Testis (tissue), 3 donors: ENCODE data around the gene SLC4A1AP. TPM values are rescaled to one million over a fixed set of nuclear protein-coding genes. Genes with fewer than 3 reads are reported as not detected.

ENCODE experiments used
- DNase-seq: peaks from one replicate; pipeline ENCODE4 v3.0.0-alpha.2; 2019
- H3K27ac ChIP-seq, 2 donors: fragments of 200-600 bp; sonication (generic); one replicate each; pipeline ENCODE4 v1.5.1; 2019
- H3K27me3 ChIP-seq: fragments of 200-600 bp; sonication (generic); one replicate; pipeline ENCODE4 v1.5.1; 2019
- H3K36me3 ChIP-seq: fragments of 200-600 bp; sonication (generic); one replicate; pipeline ENCODE4 v1.5.1; 2017; ENCODE audit warnings: low read depth; ENCODE audit errors: missing control alignments
- H3K4me1 ChIP-seq: fragments of 200-600 bp; sonication (generic); one replicate; pipeline ENCODE4 v1.5.1; 2019
- H3K4me3 ChIP-seq, 2 donors: fragments of 200-600 bp; sonication (generic); one replicate each; pipeline ENCODE4 v1.5.1; 2017 to 2019
- H3K9me3 ChIP-seq: fragments of 200-600 bp; sonication (generic); one replicate; pipeline ENCODE4 v1.5.1; 2017
- POLR2A ChIP-seq: fragments of 450-650 bp; IDR thresholded peaks from one replicate; pipeline ENCODE4 v1.6.1; 2017; ENCODE audit warnings: antibody characterized with exemption, mild to moderate bottlenecking, moderate library complexity
- WGBS, 2 donors: methylation state at CpG; one replicate each; pipeline ENCODE4 v1.1.5; 2018; 5-methylcytosine and 5-hydroxymethylcytosine counted together
- intact Hi-C: fragments of 100-400 bp; cut with DNase I; formaldehyde crosslinking; loops from one replicate; pipeline ENCODE4 v1.15.1; 2023; ENCODE audit warnings: low total_unique reads
- polyA plus RNA-seq: library from polyadenylated mRNA; stranded (reverse); fragments of 350-450 nt; fragmentation: Illumina TruSeq; extraction: RNeasy Lipid Tissue Mini Kit (QIAGEN cat#74804); gene quantifications from one replicate; pipeline ENCODE4 v1.2.3, GENCODE V29; 2014; ENCODE audit warnings: low read depth, low replicate concordance; ENCODE audit not compliant: insufficient read depth
- total RNA-seq, 2 donors: library from RNA; depleted of rRNA; stranded (reverse); fragments of >200 nt; gene quantifications; one replicate each; pipeline ENCODE4 v1.2.3, GENCODE V29; 2016
- TF ChIP-seq, protein P1 (sequence below), 3 experiments: fragments of 450-650 bp in 2 of 3; fragments of 200-600 bp in 1 of 3; sonication (generic) in 1 of 3; IDR thresholded peaks; one replicate each; pipeline ENCODE4 v1.5.1; 2016 to 2019; ENCODE audit warnings: antibody characterized with exemption in 3 of 3, mild to moderate bottlenecking in 2 of 3, moderate library complexity in 1 of 3

The SLC4A1AP gene
- total and polyA plus RNA-seq, 3 donors from 2014 or later: 55.3 to 60.5 (median 56.5) TPM

DNA sequence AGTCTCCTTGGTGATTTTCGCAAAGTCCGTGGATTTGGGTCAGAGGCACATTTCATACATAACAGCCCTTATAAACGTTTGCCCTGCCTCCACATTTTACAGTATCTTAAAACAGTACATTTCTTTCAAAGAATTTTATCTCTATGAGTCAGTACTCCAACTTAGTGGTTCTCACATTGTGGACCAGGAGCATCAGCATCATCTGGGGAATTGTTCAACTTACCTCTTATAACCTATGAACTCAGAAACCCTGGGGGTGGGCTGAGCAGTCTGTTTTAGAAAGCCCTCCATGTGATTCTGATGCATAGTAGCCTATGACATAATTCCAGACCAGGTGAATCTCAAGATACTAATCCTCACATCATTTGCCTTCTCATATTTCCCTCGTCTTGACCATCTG lies 12.6 kb upstream of the SLC4A1AP start:
- WGBS, 2 donors: 83 to 86% methylated on average over 4 of the region's 4 CpGs

DNA sequence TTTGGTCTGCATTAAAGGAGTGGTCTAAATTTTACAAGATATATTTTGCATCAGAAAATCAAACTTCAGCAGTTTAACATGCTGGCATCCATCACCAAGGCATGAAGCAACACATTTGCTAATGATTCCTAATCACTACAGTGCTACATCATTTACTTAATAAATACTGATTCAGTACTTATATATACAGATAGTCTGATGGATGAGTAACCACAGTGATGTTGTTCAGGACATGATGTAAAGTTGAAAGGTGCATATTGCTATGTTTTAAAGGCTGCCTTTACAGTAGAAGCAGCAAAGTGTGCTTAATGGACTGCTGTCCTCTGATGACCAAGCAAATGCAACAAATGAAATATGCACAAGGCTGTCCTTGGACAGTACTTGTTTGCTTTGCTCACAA lies 11.3 kb upstream of the SLC4A1AP start:
- intact Hi-C loops: no loop called here
- no peak for DNase-seq
- H3K27me3 ChIP-seq: no peaks in the 10 kb centered on the region
- no peaks in the 10 kb centered on the region for H3K36me3 ChIP-seq
- H3K4me3 ChIP-seq: no peak overlapping the region
- H3K9me3 ChIP-seq: no peaks in the 10 kb centered on the region
- TF ChIP-seq, protein P1, sequence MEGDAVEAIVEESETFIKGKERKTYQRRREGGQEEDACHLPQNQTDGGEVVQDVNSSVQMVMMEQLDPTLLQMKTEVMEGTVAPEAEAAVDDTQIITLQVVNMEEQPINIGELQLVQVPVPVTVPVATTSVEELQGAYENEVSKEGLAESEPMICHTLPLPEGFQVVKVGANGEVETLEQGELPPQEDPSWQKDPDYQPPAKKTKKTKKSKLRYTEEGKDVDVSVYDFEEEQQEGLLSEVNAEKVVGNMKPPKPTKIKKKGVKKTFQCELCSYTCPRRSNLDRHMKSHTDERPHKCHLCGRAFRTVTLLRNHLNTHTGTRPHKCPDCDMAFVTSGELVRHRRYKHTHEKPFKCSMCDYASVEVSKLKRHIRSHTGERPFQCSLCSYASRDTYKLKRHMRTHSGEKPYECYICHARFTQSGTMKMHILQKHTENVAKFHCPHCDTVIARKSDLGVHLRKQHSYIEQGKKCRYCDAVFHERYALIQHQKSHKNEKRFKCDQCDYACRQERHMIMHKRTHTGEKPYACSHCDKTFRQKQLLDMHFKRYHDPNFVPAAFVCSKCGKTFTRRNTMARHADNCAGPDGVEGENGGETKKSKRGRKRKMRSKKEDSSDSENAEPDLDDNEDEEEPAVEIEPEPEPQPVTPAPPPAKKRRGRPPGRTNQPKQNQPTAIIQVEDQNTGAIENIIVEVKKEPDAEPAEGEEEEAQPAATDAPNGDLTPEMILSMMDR (IDR thresholded peaks at IDR 0.05): no peak
- TF ChIP-seq POLR2A: no peak
- H3K27ac ChIP-seq: no peak overlapping the region
- H3K4me1 ChIP-seq: no peaks in the 10 kb centered on the region

More for the DNA sequence above, 12.6 kb upstream of the SLC4A1AP start:
- Histone ChIP-seq H3K36me3 (no peaks in the 10 kb centered on the region), H3K27me3 (no peaks in the 10 kb centered on the region), H3K9me3 (no peaks in the 10 kb centered on the region), H3K27ac (no peak overlapping the region), H3K4me3 (no peak overlapping the region), H3K4me1 (no peaks in the 10 kb centered on the region)
- no peak for DNase-seq
- intact Hi-C loops: no loop called here
- no peak for TF ChIP-seq POLR2A
- TF ChIP-seq, protein P1 (IDR thresholded peaks at IDR 0.05): no peak

DNA sequence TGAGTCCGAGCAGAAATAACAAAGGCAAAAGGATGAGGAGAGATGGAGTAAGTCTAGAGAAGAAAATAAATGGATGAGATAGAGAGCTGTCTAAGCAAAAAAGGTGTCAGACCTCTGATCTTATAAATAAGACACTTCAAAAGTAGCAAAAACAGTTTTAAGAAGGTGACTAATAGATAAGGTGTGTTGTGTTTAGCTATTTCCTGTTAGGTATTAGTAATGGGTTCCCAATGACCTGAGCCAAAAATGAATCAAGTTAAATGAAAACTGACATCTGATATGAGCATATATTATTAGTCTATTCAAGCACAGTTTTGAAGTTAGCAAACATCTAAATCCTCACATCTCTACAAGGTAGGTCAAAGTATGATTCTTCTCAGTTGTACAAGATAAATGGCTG lies 10.9 kb upstream of the SLC4A1AP start:
- no peaks in the 10 kb centered on the region for H3K36me3 ChIP-seq
- TF ChIP-seq, protein P1 (IDR thresholded peaks at IDR 0.05): no peak
- no peak for TF ChIP-seq POLR2A
- WGBS, 2 donors: 82 to 88% methylated on average over 1 of the region's 1 CpG

GRCh38 chr2:27653397-27653796 lies 10.3 kb upstream of the SLC4A1AP start:
- TF ChIP-seq POLR2A: no peak
- TF ChIP-seq, protein P1 (IDR thresholded peaks at IDR 0.05): no peak
- H3K27ac ChIP-seq: no peak overlapping the region
- no peaks in the 10 kb centered on the region for H3K36me3 ChIP-seq
- intact Hi-C loops: no loop called here
- no peak for DNase-seq
- no peak overlapping the region for H3K4me3 ChIP-seq
- no peaks in the 10 kb centered on the region for H3K4me1 ChIP-seq
- no peaks in the 10 kb centered on the region for H3K27me3 ChIP-seq
- 88 to 92% methylated on average over 2 of the region's 2 CpGs for WGBS, 2 donors
- H3K9me3 ChIP-seq: no peaks in the 10 kb centered on the region

More for the DNA sequence above, 10.9 kb upstream of the SLC4A1AP start:
- H3K27me3 ChIP-seq: no peaks in the 10 kb centered on the region
- no peaks in the 10 kb centered on the region for H3K9me3 ChIP-seq
- no peaks in the 10 kb centered on the region for H3K4me1 ChIP-seq
- H3K27ac ChIP-seq: no peak overlapping the region
- no peak overlapping the region for H3K4me3 ChIP-seq
- no peak for DNase-seq
- intact Hi-C loops: no loop called here

- no peak overlapping the region for H3K27ac ChIP-seq
- H3K27me3 ChIP-seq: no peaks in the 10 kb centered on the region
- no peak overlapping the region for H3K4me3 ChIP-seq
- no peaks in the 10 kb centered on the region for H3K9me3 ChIP-seq
- no peaks in the 10 kb centered on the region for H3K36me3 ChIP-seq
- no peaks in the 10 kb centered on the region for H3K4me1 ChIP-seq
- WGBS, 2 donors: 85 to 86% methylated on average over 7 of the region's 7 CpGs
- DNase-seq: no peak
- intact Hi-C loops: no loop called here
- no peak for TF ChIP-seq POLR2A
- TF ChIP-seq, protein P1 (IDR thresholded peaks at IDR 0.05): no peak
These were observed 8.3 kb upstream of the SLC4A1AP start for GRCh38 chr2:27655155-27655951.
